NB4 (cell line): ENCODE results near the gene RRM2.
A peak's percentile ranks its signal among the peaks of the same experiment; 100 is the strongest.
"Not testable (repeated sequence)": the region's sequence is repeated elsewhere in the genome, so short reads cannot be mapped to it uniquely, and the experiment has no call there.

Experiments
- DNase-seq: peaks from one replicate; pipeline ENCODE4 v3.0.0; 2010; ENCODE audit warnings: low read depth
- H3K4me3 ChIP-seq: one replicate; pipeline ENCODE4 v1.5.1; 2011; ENCODE audit warnings: mild to moderate bottlenecking, low read depth, low read length, moderate library complexity
- CTCF ChIP-seq: IDR thresholded peaks from one replicate; pipeline ENCODE4 v1.5.1; 2012; ENCODE audit warnings: low read depth, low read length
- MAX ChIP-seq: IDR thresholded peaks from 2 replicates; pipeline ENCODE4 v1.6.1; 2011; ENCODE audit warnings: low read depth, low read length
- MYC ChIP-seq: IDR thresholded peaks from 2 replicates; pipeline ENCODE4 v1.6.1; 2011; ENCODE audit warnings: low read depth, low read length
- POLR2A ChIP-seq: IDR thresholded peaks from 2 replicates; pipeline ENCODE4 v1.6.1; 2011; ENCODE audit warnings: mild to moderate bottlenecking; ENCODE audit not compliant: insufficient read length; ENCODE audit errors: extremely low read depth

Gene RRM2

DNA sequence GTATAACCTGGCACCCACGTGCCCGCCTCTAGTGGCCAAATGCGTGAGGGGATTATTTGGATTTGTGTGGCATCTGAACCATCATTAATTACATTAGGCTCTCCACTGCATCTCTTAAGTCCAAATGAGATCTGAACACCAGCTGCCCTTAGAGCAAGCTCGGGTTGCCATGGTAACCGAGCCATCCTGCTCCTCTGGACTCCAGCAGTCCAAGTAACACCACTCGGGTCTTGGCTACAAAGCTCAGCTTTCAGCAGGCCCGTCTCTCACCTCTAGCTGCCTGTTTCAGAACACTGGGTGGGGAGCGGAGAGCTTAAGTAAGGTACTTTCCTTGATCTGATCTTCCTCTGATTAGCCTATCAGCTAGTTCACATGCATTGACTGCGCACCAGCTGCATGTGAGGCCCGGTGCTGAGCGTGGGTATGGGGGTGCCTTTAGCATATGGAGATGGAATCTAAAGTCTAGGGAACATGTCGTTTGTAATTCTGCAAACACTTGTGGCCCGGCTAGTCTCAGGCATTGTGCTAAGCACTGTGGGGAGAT is 28.2 kb upstream of the RRM2 start:
- DNase-seq: no peak
- TF ChIP-seq MAX: no peak
- no peak for TF ChIP-seq MYC
- no peak for TF ChIP-seq CTCF
- no peak for TF ChIP-seq POLR2A

GRCh38 chr2:10095175-10095574 is 27.4 kb upstream of the RRM2 start:
- no peak overlapping the region for H3K4me3 ChIP-seq
- DNase-seq: no peak
- TF ChIP-seq MAX (no peak), CTCF (no peak), POLR2A (no peak), MYC (no peak)

More for the DNA sequence above, 28.2 kb upstream of the RRM2 start:
- no peak overlapping the region for H3K4me3 ChIP-seq

GRCh38 chr2:10096641-10097040 is 25.9 kb upstream of the RRM2 start:
- DNase-seq: no peak
- no peak overlapping the region for H3K4me3 ChIP-seq
- TF ChIP-seq POLR2A (no peak), MYC (no peak)

DNA sequence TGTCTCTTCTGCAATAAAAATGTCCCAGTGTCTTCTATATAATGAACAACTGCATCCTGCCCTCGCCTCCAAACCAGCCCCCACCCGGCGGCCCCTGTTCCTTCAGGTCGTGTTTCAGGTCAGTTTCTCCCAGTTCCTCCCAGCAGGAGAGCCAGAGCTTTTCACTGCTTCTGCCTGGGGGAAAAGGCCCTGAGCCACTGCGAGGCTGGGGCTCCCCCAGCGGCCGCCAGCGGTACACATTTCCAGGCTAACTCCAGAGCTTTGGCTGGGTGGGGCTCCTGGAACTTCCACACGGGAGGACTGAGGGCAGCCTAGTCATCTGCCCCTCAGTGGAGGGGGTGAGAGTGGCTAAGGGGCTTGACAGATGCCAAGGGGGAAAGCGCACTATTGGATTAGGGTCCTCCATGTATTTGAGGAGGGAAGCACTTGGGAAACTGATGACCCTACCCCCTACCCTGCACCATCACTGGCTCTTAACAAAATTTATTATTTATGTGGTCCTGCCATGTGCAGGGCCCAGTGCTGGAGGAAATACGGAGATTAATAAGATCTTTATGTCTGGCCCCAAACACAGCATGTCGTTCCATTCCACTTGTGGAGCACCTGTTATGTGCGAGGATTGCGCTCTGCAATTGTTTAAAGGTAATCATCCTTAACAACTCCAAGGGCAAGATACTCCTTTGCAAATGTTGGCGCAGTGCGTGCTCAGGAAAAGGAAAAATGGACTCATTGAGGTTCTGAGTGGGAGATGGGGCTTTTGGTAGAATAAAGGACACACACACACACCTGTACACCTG is 25.0 kb upstream of the RRM2 start:
- no peak overlapping the region for H3K4me3 ChIP-seq
- TF ChIP-seq CTCF (peak; percentile 93), POLR2A (no peak)
- peak; percentile 58 for DNase-seq

GRCh38 chr2:10101491-10101890 is 21.0 kb upstream of the RRM2 start:
- DNase-seq: no peak

GRCh38 chr2:10103179-10103578 is 19.4 kb upstream of the RRM2 start:
- no peak for TF ChIP-seq MAX
- no peak for TF ChIP-seq POLR2A
- no peak for TF ChIP-seq MYC
- TF ChIP-seq CTCF: no peak
- DNase-seq: no peak
- no peak overlapping the region for H3K4me3 ChIP-seq

More at GRCh38 chr2:10101491-10101890, 21.0 kb upstream of the RRM2 start:
- no peak overlapping the region for H3K4me3 ChIP-seq
- TF ChIP-seq MAX (no peak), POLR2A (no peak), CTCF (no peak), MYC (no peak)

- DNase-seq, H3K4me3 ChIP-seq: not testable (repeated sequence)
These were observed 17.6 kb upstream of the RRM2 start for GRCh38 chr2:10104906-10105305.
